Fibroblast of lung (primary cell): ENCODE measurements around the gene PXDN.

Experiments
- EZH2 ChIP-seq: IDR thresholded peaks from 2 replicates; pipeline ENCODE4 v1.5.1; 2012; ENCODE audit warnings: low read length, control low read depth, mild to moderate bottlenecking; ENCODE audit errors: missing control alignments
- TF ChIP-seq, protein P1 (sequence below), 2 donors: IDR thresholded peaks in 1 of 2; conservative IDR thresholded peaks in 1 of 2; 1 replicate in 1 of 2; 2 replicates in 1 of 2; pipeline ENCODE4 v1.5.1; 2011 to 2012; ENCODE audit warnings: low read length in 2 of 2, control low read depth in 1 of 2, inconsistent platforms in 1 of 2, low read depth in 1 of 2, mild to moderate bottlenecking in 1 of 2

DNA sequence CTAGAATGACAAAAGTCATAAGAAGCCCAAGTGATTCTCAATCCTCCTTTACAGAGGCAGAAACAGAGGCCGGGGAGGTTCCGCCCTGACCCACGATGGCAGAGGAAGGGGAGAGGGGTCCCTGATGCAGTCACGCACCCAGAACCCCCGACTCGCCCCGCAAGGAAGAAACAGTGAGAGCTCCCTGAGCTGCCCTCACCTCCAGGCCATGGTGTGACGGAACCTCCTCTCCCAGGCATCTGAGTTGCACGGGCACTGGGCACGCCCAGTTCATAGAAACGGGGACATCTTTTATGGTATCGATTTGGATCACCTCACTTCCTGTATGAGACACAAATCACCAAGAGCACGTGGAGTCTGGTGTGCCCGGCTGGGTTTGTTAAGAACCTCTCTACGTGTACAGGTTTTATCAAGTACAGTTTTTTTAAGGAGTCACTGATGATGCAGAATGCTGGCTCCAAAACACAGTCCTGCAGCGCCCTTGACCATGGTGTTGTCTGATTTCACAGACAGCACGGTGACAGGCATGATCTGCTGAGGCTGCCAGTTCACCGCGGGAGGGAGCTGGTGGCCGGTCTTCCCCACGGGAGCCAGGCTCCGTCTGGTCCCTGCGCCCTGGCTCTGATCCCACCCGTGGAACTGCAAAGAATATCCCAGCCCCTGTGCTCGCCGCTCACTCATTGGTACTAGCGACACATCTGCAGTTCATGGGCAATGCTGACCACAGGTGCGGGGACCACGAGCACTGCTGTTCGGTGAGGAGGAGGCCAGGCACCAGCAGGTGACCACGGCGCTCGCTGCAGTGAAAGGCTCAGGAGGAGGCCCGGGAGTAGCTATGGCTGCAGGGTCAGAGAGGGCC is 35.6 kb downstream of the PXDN start:
- TF ChIP-seq, protein P1, sequence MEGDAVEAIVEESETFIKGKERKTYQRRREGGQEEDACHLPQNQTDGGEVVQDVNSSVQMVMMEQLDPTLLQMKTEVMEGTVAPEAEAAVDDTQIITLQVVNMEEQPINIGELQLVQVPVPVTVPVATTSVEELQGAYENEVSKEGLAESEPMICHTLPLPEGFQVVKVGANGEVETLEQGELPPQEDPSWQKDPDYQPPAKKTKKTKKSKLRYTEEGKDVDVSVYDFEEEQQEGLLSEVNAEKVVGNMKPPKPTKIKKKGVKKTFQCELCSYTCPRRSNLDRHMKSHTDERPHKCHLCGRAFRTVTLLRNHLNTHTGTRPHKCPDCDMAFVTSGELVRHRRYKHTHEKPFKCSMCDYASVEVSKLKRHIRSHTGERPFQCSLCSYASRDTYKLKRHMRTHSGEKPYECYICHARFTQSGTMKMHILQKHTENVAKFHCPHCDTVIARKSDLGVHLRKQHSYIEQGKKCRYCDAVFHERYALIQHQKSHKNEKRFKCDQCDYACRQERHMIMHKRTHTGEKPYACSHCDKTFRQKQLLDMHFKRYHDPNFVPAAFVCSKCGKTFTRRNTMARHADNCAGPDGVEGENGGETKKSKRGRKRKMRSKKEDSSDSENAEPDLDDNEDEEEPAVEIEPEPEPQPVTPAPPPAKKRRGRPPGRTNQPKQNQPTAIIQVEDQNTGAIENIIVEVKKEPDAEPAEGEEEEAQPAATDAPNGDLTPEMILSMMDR (conservative IDR thresholded peaks at IDR 0.05 in 1 of 2, IDR thresholded peaks at IDR 0.05 in 1 of 2; ENCODE audit: low read depth in 1 of 2, low read length in 2 of 2), result no peak
- TF ChIP-seq EZH2, result no peak
